Measurements from ENCODE around the gene CCL26. TPM values are rescaled to one million over a fixed set of nuclear protein-coding genes. Genes with fewer than 3 reads are reported as not detected.
"Not testable (repeated sequence)": the region's sequence is repeated elsewhere in the genome, so short reads cannot be mapped to it uniquely, and the experiment has no call there.

CCL26 gene
- total and polyA plus RNA-seq, 7 donors = 0.27 to 0.34 TPM; not detected in 5

GRCh38 chr7:75722373-75722772, 49.6 kb downstream of the CCL26 start:
- Histone ChIP-seq H3K9me3 (no peaks in the 10 kb centered on the region), H3K27me3 (ENCODE audit: insufficient read depth in 3 of 3, low read length in 2 of 3) (no peaks in the 10 kb centered on the region), H3K27ac (no peak overlapping the region), H3K36me3 (ENCODE audit: insufficient read depth in 1 of 2, low read depth in 1 of 2) (no peaks in the 10 kb centered on the region), H3K4me3 (no peak overlapping the region), H3K4me1 (peaks cover under 1% of the 10 kb centered on the region)
- no peak for DNase-seq
- TF ChIP-seq, protein P1, sequence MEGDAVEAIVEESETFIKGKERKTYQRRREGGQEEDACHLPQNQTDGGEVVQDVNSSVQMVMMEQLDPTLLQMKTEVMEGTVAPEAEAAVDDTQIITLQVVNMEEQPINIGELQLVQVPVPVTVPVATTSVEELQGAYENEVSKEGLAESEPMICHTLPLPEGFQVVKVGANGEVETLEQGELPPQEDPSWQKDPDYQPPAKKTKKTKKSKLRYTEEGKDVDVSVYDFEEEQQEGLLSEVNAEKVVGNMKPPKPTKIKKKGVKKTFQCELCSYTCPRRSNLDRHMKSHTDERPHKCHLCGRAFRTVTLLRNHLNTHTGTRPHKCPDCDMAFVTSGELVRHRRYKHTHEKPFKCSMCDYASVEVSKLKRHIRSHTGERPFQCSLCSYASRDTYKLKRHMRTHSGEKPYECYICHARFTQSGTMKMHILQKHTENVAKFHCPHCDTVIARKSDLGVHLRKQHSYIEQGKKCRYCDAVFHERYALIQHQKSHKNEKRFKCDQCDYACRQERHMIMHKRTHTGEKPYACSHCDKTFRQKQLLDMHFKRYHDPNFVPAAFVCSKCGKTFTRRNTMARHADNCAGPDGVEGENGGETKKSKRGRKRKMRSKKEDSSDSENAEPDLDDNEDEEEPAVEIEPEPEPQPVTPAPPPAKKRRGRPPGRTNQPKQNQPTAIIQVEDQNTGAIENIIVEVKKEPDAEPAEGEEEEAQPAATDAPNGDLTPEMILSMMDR (IDR thresholded peaks at IDR 0.05) = no peak
- intact Hi-C loops (cut with DNase I) = no loop called here
- ATAC-seq = no peak
- WGBS, 3 donors = 58 to 62% (median 60%) methylated on average over 4 of the region's 4 CpGs

GRCh38 chr7:75721922-75722321, 50.1 kb downstream of the CCL26 start:
- intact Hi-C loops (cut with DNase I); H3K27ac ChIP-seq; H3K9me3 ChIP-seq; ATAC-seq; H3K36me3 ChIP-seq (ENCODE audit: insufficient read depth in 1 of 2, low read depth in 1 of 2); H3K4me3 ChIP-seq; H3K27me3 ChIP-seq (ENCODE audit: insufficient read depth in 3 of 3, low read length in 2 of 3); DNase-seq; H3K4me1 ChIP-seq: not testable (repeated sequence)
- WGBS, 3 donors = 91 to 94% (median 93%) methylated on average over 9 of the region's 9 CpGs

DNA sequence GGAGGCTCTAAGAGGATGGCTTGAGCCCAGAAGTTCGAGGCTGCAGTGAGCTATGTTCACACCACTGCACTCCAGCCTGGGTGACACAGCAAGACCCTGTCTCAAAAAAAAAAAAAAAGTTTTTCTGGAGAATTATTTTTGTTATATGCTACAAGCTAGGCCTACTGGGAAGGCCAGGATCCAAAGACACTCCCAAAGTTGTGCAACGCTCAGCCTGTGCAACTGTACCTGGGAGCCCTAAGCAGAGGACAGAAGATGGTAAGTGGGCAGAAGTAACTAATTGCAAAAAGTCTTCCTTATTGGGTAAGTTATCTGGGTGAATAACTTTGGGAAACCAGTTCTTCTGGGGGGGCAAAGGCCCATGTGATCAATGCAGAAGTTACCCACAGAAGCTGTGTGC, 50.6 kb downstream of the CCL26 start:
- 78 to 86% (median 80%) methylated on average over 2 of the region's 2 CpGs for WGBS, 3 donors
- intact Hi-C loops (cut with DNase I) = no loop called here

DNA sequence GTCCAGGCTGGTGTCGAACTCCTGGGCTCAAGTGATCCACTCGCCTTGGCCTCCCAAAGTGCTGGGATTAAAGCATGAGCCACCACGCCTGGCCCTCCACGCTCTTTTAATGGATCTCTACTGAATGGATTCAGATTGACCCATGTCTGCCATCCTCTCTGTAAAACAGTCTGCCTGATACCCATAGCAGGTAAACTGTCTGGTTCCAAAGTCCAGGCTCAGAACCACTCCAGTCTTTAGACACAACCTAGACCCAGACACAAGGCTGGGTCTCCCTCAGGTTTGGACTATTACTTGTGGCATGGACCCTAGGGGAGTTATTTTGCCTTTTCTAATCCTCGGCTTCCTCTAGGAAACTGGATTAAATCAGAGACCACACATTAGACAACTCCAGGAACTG, 52.4 kb downstream of the CCL26 start:
- Histone ChIP-seq H3K4me1 (no peaks in the 10 kb centered on the region), H3K9me3 (no peaks in the 10 kb centered on the region), H3K27ac (no peak overlapping the region), H3K27me3 (ENCODE audit: insufficient read depth in 3 of 3, low read length in 2 of 3) (no peaks in the 10 kb centered on the region), H3K4me3 (no peak overlapping the region), H3K36me3 (ENCODE audit: insufficient read depth in 1 of 2, low read depth in 1 of 2) (no peaks in the 10 kb centered on the region)
- no peak for DNase-seq
- 94 to 97% (median 94%) methylated on average over 5 of the region's 5 CpGs for WGBS, 3 donors
- TF ChIP-seq, protein P1 (IDR thresholded peaks at IDR 0.05) = no peak
- intact Hi-C loops (cut with DNase I) = no loop called here
- ATAC-seq = no peak

More for the DNA sequence above, 50.6 kb downstream of the CCL26 start:
- ATAC-seq = no peak
- no peaks in the 10 kb centered on the region for H3K36me3 ChIP-seq (ENCODE audit: insufficient read depth in 1 of 2, low read depth in 1 of 2)
- H3K4me1 ChIP-seq = no peaks in the 10 kb centered on the region
- TF ChIP-seq, protein P1 (IDR thresholded peaks at IDR 0.05) = no peak
- H3K9me3 ChIP-seq = no peaks in the 10 kb centered on the region
- no peaks in the 10 kb centered on the region for H3K27me3 ChIP-seq (ENCODE audit: insufficient read depth in 3 of 3, low read length in 2 of 3)
- no peak for DNase-seq
- no peak overlapping the region for H3K4me3 ChIP-seq
- no peak overlapping the region for H3K27ac ChIP-seq

Other genes with a start within 250 kb of the CCL26 start
- 10 to 100 TPM in 1 of 4 donors, 1 to 10 TPM in 3; 5.4 to 11.9 (median 7.1) TPM for gene HIP1, start 33.3 kb downstream of the CCL26 start, total RNA-seq
- 1 to 10 TPM; 2.5 to 3.9 (median 3.7) TPM for gene HIP1, start 33.3 kb downstream of the CCL26 start, polyA plus RNA-seq
- not detected for gene CCL24, start 41.6 kb upstream of the CCL26 start, total RNA-seq
- not detected for gene CCL24, start 41.6 kb upstream of the CCL26 start, polyA plus RNA-seq
- 10 to 100 TPM; 18.3 to 32.0 (median 24.6) TPM for gene RHBDD2, start 106.8 kb upstream of the CCL26 start, total RNA-seq
- 10 to 100 TPM; 26.5 to 38.9 (median 30.7) TPM for gene RHBDD2, start 106.8 kb upstream of the CCL26 start, polyA plus RNA-seq
- 100 to 1,000 TPM in 2 of 4 donors, 10 to 100 TPM in 2; 48.8 to 206 (median 117) TPM for gene POR, start 142.9 kb upstream of the CCL26 start, total RNA-seq
- gene POR, start 142.9 kb upstream of the CCL26 start, polyA plus RNA-seq = 100 to 1,000 TPM in 2 of 3 donors, 10 to 100 TPM in 1; 81.4 to 288 (median 138) TPM
- gene TMEM120A, start 222.4 kb upstream of the CCL26 start, total RNA-seq = 100 to 1,000 TPM in 1 of 4 donors, 10 to 100 TPM in 3; 70.1 to 103 (median 87.1) TPM
- gene TMEM120A, start 222.4 kb upstream of the CCL26 start, polyA plus RNA-seq = 100 to 1,000 TPM; 106 to 185 (median 107) TPM

Measured in psoas muscle (tissue), 8 donors.